GM12878 (cell line): Measurements from ENCODE around the gene SGMS1. TPM values are rescaled to one million over a fixed set of nuclear protein-coding genes. Genes with fewer than 3 reads are reported as not detected.

ENCODE experiments used
- BMI1 ChIP-seq: fragments of 450-650 bp; IDR thresholded peaks from 2 replicates; pipeline ENCODE4 v1.6.1; 2016; ENCODE audit warnings: mild to moderate bottlenecking, moderate library complexity, borderline replicate concordance
- CBX3 ChIP-seq: fragments of 200-600 bp; sonication (generic); IDR thresholded peaks from 2 replicates; pipeline ENCODE4 v1.6.1; 2016; ENCODE audit warnings: low read depth, borderline replicate concordance
- FOXK2 ChIP-seq: fragments of 450-650 bp; IDR thresholded peaks from 2 replicates; pipeline ENCODE4 v1.6.1; 2017; ENCODE audit warnings: mild to moderate bottlenecking, moderate library complexity
- POLR2AphosphoS5 ChIP-seq: IDR thresholded peaks from 2 replicates; pipeline ENCODE4 v1.6.1; 2011; ENCODE audit warnings: mild to moderate bottlenecking, low read length, inconsistent platforms
- PRDM15 ChIP-seq: fragments of 450-650 bp; formaldehyde crosslinking; IDR thresholded peaks from 2 replicates; pipeline ENCODE4 v1.4.0; 2020; ENCODE audit warnings: mild to moderate bottlenecking, moderate library complexity
- ZBTB11 ChIP-seq: fragments of 450-650 bp; formaldehyde crosslinking; IDR thresholded peaks from 2 replicates; pipeline ENCODE4 v1.5.0; 2022; ENCODE audit warnings: mild to moderate bottlenecking, missing genetic modification characterization
- polyA plus RNA-seq, 11 experiments: library from polyadenylated mRNA; depleted of rRNA in 4 of 11; unstranded in 6 of 11; stranded (reverse) in 5 of 11; fragments of >200 nt; fragmentation: Nextera tagmentation in 4 of 11; fragmentation: Illumina TruSeq in 1 of 11; extraction: Ambion mirVana in 4 of 11; extraction: Trizol in 1 of 11; gene quantifications; 1 replicate in 1 of 11; 2 replicates in 10 of 11; pipeline versions ENCODE4 v1.2.1 to v1.2.3, GENCODE V29; 2011 to 2016; ENCODE audit warnings: inconsistent platforms in 2 of 11, missing spikeins in 2 of 11, low read depth in 1 of 11
- total RNA-seq, 4 experiments: library from RNA; depleted of rRNA in 3 of 4; stranded (reverse); fragments of >200 nt in 3 of 4; fragmentation: Illumina TruSeq in 1 of 4; extraction: Trizol in 1 of 4; gene quantifications; 2 replicates each; pipeline versions ENCODE4 v1.2.1 to v1.2.3, GENCODE V29; 2013 to 2021

SGMS1 gene
- total and polyA plus RNA-seq, 10 of the 15 experiments (the other 5 are each of a cell fraction or from before 2014, with no cell fraction given) = 1.4 to 14.5 (median 4.9) TPM

- no peak for TF ChIP-seq ZBTB11 (CRISPR knock-in tag)
- TF ChIP-seq CBX3 = no peak
- TF ChIP-seq POLR2AphosphoS5 = no peak
- TF ChIP-seq PRDM15 = no peak
- no peak for TF ChIP-seq FOXK2
- TF ChIP-seq BMI1 = no peak
These were observed 186.5 kb downstream of the SGMS1 start (continued) for GRCh38 chr10:50437248-50437647.
